ENCODE measurements around the gene INO80C. TPM values are rescaled to one million over a fixed set of nuclear protein-coding genes. Genes with fewer than 3 reads are reported as not detected.

INO80C gene
- total and polyA plus RNA-seq, 2 of the 4 experiments (the other 2 are of a cell fraction), result 5.6 to 17.1 TPM

DNA sequence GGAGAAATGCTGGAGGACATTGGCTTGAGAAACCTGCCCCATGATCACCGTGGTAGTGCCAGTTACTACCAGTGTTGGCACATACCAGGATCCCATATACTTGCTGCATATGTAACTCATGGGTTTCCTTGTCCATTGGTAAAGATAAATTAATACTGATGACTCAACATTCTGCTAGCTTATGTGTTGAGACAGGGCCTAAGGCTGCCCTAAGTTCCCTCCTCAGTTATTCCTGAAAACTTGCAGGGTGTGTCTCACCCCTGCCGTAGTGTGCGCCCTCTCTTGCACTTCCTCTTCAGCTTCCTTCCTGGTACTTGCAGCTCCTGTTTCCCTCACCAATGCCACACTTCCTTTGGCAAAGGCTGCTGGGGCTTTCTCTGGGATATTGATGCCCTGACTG lies 4.3 kb upstream of the INO80C start:
- no peak overlapping the region for H3K18ac ChIP-seq (ENCODE audit: low read depth, low read length)

More for the DNA sequence above, 4.3 kb upstream of the INO80C start:
- no CpG with 5 or more reads among the region's 3 CpGs for WGBS, 2 experiments (ENCODE audit: extremely low coverage in 2 of 2, insufficient read length in 1 of 2)
- Histone ChIP-seq H4K20me1 (ENCODE audit: insufficient read depth, low read length) (no peaks in the 10 kb centered on the region), H3K56ac (ENCODE audit: extremely low read depth, insufficient read depth, low read length) (no peak overlapping the region), H2BK20ac (ENCODE audit: low read depth, low read length) (no peak overlapping the region), H2BK15ac (ENCODE audit: low read depth, low read length) (no peak overlapping the region), H4K8ac (ENCODE audit: low read depth in 2 of 2, low read length in 2 of 2) (no peak overlapping the region), H4K5ac (ENCODE audit: low read depth, low read length) (no peak overlapping the region), H3K23ac (ENCODE audit: low read depth, low read length) (no peak overlapping the region), H3K36me3 (ENCODE audit: control insufficient read depth, insufficient read depth, low read length) (no peaks in the 10 kb centered on the region), H3K27ac (ENCODE audit: insufficient read depth, low read length) (no peak overlapping the region), H2BK5ac (ENCODE audit: low read depth, low read length, poor library complexity, severe bottlenecking) (no peak overlapping the region), H3K4me3 (ENCODE audit: insufficient read depth, low read depth, low read length) (no peak overlapping the region), H3K9me1 (ENCODE audit: insufficient read depth, low read length) (no peaks in the 10 kb centered on the region), H3K79me1 (ENCODE audit: low read depth in 1 of 2, low read length in 2 of 2) (peaks cover 0 to 2% of the 10 kb centered on the region in 2 experiments; a peak in 2 of 4 replicates), H2AK9ac (replicated peaks; ENCODE audit: low read depth, low read length, poor library complexity) (no peak overlapping the region), H3K9me3 (ENCODE audit: control insufficient read depth, insufficient read depth, low read length) (no peaks in the 10 kb centered on the region), H3K14ac (replicated peaks; ENCODE audit: low read depth, low read length) (0 out of 2 replicates have a peak overlapping the region, but pooled peaks have one; percentile 4), H3K27me3 (ENCODE audit: control insufficient read depth, insufficient read depth, low read length) (peaks cover 7% of the 10 kb centered on the region), H4K91ac (ENCODE audit: insufficient read depth, low read depth, low read length) (no peak overlapping the region), H2BK120ac (ENCODE audit: low read depth, low read length) (no peak overlapping the region), H3K4me2 (ENCODE audit: low read depth, low read length) (no peak overlapping the region), H2AFZ (replicated peaks; ENCODE audit: low read length, poor library complexity) (no peak overlapping the region), H3K9ac (ENCODE audit: low read depth, low read length) (no peak overlapping the region), H3K4ac (ENCODE audit: low read depth, low read length) (no peak overlapping the region), H3K4me1 (ENCODE audit: control insufficient read depth, insufficient read depth, low read length) (peaks cover 4% of the 10 kb centered on the region; the same call in 1 of the 2 replicates), H2AK5ac (ENCODE audit: low read depth, low read length) (no peak overlapping the region)
- intact Hi-C loops (cut with micrococcal nuclease), result no loop called here
- BruUV-seq (replicated peaks), result no TSS peak
- dilution Hi-C loops (cut with HindIII; ENCODE audit: low sequenced_read_pairs, unreplicated experiment), result no loop called here
- POLR2A ChIA-PET (ENCODE audit: unreplicated experiment), result no interaction called here
- in situ Hi-C loops (cut with MboI; ENCODE audit: low sequenced_read_pairs), result no loop called here
- no peak for DNase-seq
- TF ChIP-seq BHLHE40 (IDR thresholded peaks at IDR 0.05; ENCODE audit: low read depth, low read length), result no peak
- no peak for TF ChIP-seq MAZ (IDR thresholded peaks at IDR 0.05; ENCODE audit: borderline replicate concordance, low read depth, low read length)
- TF ChIP-seq, protein P1, sequence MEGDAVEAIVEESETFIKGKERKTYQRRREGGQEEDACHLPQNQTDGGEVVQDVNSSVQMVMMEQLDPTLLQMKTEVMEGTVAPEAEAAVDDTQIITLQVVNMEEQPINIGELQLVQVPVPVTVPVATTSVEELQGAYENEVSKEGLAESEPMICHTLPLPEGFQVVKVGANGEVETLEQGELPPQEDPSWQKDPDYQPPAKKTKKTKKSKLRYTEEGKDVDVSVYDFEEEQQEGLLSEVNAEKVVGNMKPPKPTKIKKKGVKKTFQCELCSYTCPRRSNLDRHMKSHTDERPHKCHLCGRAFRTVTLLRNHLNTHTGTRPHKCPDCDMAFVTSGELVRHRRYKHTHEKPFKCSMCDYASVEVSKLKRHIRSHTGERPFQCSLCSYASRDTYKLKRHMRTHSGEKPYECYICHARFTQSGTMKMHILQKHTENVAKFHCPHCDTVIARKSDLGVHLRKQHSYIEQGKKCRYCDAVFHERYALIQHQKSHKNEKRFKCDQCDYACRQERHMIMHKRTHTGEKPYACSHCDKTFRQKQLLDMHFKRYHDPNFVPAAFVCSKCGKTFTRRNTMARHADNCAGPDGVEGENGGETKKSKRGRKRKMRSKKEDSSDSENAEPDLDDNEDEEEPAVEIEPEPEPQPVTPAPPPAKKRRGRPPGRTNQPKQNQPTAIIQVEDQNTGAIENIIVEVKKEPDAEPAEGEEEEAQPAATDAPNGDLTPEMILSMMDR (conservative IDR thresholded peaks at IDR 0.05; ENCODE audit: low read depth, low read length), result no peak
- TF ChIP-seq FOS (IDR thresholded peaks at IDR 0.05; ENCODE audit: low read depth, low read length), result no peak
- TF ChIP-seq MAFK (IDR thresholded peaks at IDR 0.05; ENCODE audit: low read depth, low read length), result no peak
- no peak for TF ChIP-seq RFX5 (IDR thresholded peaks at IDR 0.05; ENCODE audit: low read depth, low read length)
- no peak for TF ChIP-seq CEBPB (IDR thresholded peaks at IDR 0.05; ENCODE audit: low read depth, low read length)
- TF ChIP-seq SMC3 (IDR thresholded peaks at IDR 0.05; ENCODE audit: low read depth, low read length), result no peak
- no peak for TF ChIP-seq MXI1 (IDR thresholded peaks at IDR 0.05; ENCODE audit: borderline replicate concordance, low read depth, low read length)
- TF ChIP-seq, protein P2, sequence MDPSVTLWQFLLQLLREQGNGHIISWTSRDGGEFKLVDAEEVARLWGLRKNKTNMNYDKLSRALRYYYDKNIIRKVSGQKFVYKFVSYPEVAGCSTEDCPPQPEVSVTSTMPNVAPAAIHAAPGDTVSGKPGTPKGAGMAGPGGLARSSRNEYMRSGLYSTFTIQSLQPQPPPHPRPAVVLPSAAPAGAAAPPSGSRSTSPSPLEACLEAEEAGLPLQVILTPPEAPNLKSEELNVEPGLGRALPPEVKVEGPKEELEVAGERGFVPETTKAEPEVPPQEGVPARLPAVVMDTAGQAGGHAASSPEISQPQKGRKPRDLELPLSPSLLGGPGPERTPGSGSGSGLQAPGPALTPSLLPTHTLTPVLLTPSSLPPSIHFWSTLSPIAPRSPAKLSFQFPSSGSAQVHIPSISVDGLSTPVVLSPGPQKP (IDR thresholded peaks at IDR 0.05; ENCODE audit: borderline replicate concordance, low read depth, low read length), result no peak
- TF ChIP-seq POLR2A (IDR thresholded peaks at IDR 0.05; ENCODE audit: low read depth, low read length), result no peak
- ATAC-seq (ENCODE audit: low read depth), result no peak
- CTCF ChIA-PET, result no interaction called here

All from IMR-90 (cell line).